A549 (cell line): ENCODE data around the gene RMRP.
"Not testable (repeated sequence)": the region's sequence is repeated elsewhere in the genome, so short reads cannot be mapped to it uniquely, and the experiment has no call there.

Experiments
- NR3C1 ChIP-seq: fragments of >200 bp; sonication (Bioruptor Twin); formaldehyde crosslinking; IDR thresholded peaks from 3 replicates; pipeline ENCODE4 v1.6.1; 2017
- TF ChIP-seq, protein P1 (sequence below): fragments of 200-600 bp; sonication (generic); IDR thresholded peaks from 2 replicates; pipeline ENCODE4 v1.6.1; 2016; ENCODE audit warnings: antibody characterized with exemption, mild to moderate bottlenecking, moderate library complexity

DNA sequence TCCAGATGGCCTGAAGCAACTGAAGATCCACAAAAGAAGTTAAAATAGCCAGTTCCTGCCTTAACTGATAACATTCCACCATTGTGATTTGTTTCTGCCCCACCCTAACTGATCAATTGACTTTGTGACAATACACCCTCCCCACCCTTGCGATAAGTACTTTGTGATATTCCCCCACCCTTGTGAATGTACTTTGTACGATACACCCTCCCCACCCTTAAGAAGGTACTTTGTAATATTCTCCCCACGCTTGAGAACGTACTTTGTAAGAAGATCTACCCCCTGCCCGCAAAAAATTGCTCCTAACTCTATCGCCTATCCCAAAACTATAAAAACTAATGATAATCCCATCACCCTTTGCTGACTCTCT is 21.0 kb downstream of the RMRP start:
- TF ChIP-seq, protein P1, sequence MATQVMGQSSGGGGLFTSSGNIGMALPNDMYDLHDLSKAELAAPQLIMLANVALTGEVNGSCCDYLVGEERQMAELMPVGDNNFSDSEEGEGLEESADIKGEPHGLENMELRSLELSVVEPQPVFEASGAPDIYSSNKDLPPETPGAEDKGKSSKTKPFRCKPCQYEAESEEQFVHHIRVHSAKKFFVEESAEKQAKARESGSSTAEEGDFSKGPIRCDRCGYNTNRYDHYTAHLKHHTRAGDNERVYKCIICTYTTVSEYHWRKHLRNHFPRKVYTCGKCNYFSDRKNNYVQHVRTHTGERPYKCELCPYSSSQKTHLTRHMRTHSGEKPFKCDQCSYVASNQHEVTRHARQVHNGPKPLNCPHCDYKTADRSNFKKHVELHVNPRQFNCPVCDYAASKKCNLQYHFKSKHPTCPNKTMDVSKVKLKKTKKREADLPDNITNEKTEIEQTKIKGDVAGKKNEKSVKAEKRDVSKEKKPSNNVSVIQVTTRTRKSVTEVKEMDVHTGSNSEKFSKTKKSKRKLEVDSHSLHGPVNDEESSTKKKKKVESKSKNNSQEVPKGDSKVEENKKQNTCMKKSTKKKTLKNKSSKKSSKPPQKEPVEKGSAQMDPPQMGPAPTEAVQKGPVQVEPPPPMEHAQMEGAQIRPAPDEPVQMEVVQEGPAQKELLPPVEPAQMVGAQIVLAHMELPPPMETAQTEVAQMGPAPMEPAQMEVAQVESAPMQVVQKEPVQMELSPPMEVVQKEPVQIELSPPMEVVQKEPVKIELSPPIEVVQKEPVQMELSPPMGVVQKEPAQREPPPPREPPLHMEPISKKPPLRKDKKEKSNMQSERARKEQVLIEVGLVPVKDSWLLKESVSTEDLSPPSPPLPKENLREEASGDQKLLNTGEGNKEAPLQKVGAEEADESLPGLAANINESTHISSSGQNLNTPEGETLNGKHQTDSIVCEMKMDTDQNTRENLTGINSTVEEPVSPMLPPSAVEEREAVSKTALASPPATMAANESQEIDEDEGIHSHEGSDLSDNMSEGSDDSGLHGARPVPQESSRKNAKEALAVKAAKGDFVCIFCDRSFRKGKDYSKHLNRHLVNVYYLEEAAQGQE: not testable (repeated sequence)
- TF ChIP-seq NR3C1: not testable (repeated sequence)
